ENCODE data around the gene SLC9B1.
"Not testable (repeated sequence)": the region's sequence is repeated elsewhere in the genome, so short reads cannot be mapped to it uniquely, and the experiment has no call there.

Gene SLC9B1

DNA sequence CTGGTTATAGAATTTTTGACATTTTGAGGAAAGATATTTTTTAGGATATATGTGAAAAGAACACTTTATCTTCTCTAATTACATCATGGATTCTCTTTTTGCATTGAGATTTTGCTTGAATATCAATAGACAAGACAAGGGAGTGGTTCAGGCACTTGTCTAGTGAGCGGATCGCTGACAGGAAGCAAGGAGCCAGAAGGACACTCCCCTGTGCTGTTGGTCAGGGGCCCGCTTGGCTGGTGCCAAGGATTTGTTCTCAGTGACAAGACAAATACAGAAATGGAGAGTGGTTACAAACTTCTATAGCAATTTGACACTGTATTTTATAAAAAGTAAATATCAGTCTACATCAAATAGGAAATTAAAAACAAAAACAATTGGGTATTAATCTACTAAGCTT lies 60.0 kb downstream of the SLC9B1 start:
- CTCF ChIA-PET, result no interaction called here
- no peak overlapping the region for H3K4me3 ChIP-seq (ENCODE audit: low read depth, low read length)
- POLR2A ChIA-PET, result no interaction called here
- no peak for DNase-seq (ENCODE audit: low read depth, low spot score)
- TF ChIP-seq, protein P1, sequence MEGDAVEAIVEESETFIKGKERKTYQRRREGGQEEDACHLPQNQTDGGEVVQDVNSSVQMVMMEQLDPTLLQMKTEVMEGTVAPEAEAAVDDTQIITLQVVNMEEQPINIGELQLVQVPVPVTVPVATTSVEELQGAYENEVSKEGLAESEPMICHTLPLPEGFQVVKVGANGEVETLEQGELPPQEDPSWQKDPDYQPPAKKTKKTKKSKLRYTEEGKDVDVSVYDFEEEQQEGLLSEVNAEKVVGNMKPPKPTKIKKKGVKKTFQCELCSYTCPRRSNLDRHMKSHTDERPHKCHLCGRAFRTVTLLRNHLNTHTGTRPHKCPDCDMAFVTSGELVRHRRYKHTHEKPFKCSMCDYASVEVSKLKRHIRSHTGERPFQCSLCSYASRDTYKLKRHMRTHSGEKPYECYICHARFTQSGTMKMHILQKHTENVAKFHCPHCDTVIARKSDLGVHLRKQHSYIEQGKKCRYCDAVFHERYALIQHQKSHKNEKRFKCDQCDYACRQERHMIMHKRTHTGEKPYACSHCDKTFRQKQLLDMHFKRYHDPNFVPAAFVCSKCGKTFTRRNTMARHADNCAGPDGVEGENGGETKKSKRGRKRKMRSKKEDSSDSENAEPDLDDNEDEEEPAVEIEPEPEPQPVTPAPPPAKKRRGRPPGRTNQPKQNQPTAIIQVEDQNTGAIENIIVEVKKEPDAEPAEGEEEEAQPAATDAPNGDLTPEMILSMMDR (IDR thresholded peaks at IDR 0.05; ENCODE audit: insufficient read depth, low read length, missing control alignments), result no peak

GRCh38 chr4:102945066-102945465 lies 74.4 kb downstream of the SLC9B1 start:
- no peak overlapping the region for H3K4me3 ChIP-seq (ENCODE audit: low read depth, low read length)
- TF ChIP-seq, protein P1 (IDR thresholded peaks at IDR 0.05; ENCODE audit: insufficient read depth, low read length, missing control alignments), result no peak
- DNase-seq (ENCODE audit: low read depth, low spot score), result no peak
- POLR2A ChIA-PET, result no interaction called here
- CTCF ChIA-PET, result no interaction called here

DNA sequence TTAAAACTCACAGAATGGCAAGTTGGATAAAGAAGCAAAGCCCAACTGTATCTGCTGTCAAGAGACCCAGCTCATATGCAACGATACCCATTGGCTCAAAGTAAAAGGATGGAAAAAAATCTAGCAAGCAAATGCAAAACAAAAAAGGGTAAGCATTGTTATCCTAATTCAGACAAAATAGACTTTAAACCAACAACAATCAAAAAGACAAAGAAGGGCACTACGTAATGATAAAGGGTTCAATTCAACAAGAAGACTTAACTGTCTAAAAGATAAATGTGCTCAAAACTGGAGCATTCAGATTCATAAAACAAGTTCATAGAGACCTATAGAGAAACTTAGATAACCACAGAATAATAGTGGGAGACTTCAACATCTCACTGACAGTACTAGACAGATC lies 81.4 kb downstream of the SLC9B1 start:
- POLR2A ChIA-PET, CTCF ChIA-PET: not testable (repeated sequence)

DNA sequence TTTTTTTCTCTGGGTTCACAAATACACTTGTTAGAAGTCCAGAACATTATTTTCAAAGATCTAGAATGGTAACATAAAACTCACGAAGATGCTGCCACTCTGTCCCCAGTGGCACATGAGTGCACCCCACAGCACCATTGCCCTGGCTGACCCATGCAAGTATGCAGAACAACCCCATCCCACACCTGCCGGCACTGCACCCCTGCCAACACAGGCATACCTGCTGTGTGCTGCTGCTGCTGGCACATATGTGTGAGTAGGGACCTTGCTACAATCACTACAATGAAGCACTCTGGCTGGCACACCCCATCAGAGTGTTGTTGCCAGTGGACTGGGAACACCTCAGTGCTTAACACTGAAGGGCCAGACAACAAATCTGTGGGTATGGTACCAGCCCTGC lies 83.8 kb downstream of the SLC9B1 start:
- no peak for DNase-seq (ENCODE audit: low read depth, low spot score)
- no peak overlapping the region for H3K4me3 ChIP-seq (ENCODE audit: low read depth, low read length)
- TF ChIP-seq, protein P1 (IDR thresholded peaks at IDR 0.05; ENCODE audit: insufficient read depth, low read length, missing control alignments), result no peak
- CTCF ChIA-PET, result no interaction called here
- POLR2A ChIA-PET, result no interaction called here

More for the DNA sequence above, 81.4 kb downstream of the SLC9B1 start:
- DNase-seq (ENCODE audit: low read depth, low spot score); H3K4me3 ChIP-seq (ENCODE audit: low read depth, low read length): not testable (repeated sequence)

DNA sequence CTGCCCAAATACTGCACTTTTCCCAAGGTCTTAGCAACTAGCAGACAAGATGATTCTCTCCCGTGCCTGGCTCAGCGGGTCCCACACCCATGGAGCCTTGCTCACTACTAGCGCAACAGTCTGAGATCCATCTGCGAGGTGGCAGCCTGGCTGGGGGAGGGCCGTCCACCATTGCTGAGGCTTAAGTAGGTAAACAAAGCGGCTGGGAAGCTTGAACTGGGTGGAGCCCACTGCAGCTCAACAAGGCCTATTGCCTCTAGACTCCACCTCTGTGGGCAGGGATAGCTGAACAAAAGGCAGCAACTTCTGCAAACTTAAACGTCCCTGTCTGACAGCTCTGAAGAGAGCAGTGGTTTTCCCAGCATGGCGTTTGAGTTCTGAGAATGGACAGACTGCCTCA lies 99.8 kb downstream of the SLC9B1 start:
- DNase-seq (ENCODE audit: low read depth, low spot score); H3K4me3 ChIP-seq (ENCODE audit: low read depth, low read length); POLR2A ChIA-PET; CTCF ChIA-PET: not testable (repeated sequence)

GRCh38 chr4:102918859-102919258 lies 100.6 kb downstream of the SLC9B1 start:
- H3K4me3 ChIP-seq (ENCODE audit: low read depth, low read length), result no peak overlapping the region
- ChIA-PET CTCF (no interaction called here), POLR2A (no interaction called here)
- TF ChIP-seq, protein P1 (IDR thresholded peaks at IDR 0.05; ENCODE audit: insufficient read depth, low read length, missing control alignments), result no peak
- DNase-seq (ENCODE audit: low read depth, low spot score), result no peak

GRCh38 chr4:102901804-102902203 lies 117.7 kb downstream of the SLC9B1 start:
- no peak overlapping the region for H3K4me3 ChIP-seq (ENCODE audit: low read depth, low read length)
- DNase-seq (ENCODE audit: low read depth, low spot score), result no peak
- ChIA-PET CTCF (no interaction called here), POLR2A (no interaction called here)
- TF ChIP-seq, protein P1 (IDR thresholded peaks at IDR 0.05; ENCODE audit: insufficient read depth, low read length, missing control alignments), result no peak

GRCh38 chr4:102897610-102898009 lies 121.9 kb downstream of the SLC9B1 start:
- H3K4me3 ChIP-seq (ENCODE audit: low read depth, low read length); DNase-seq (ENCODE audit: low read depth, low spot score); CTCF ChIA-PET; POLR2A ChIA-PET: not testable (repeated sequence)

DNA sequence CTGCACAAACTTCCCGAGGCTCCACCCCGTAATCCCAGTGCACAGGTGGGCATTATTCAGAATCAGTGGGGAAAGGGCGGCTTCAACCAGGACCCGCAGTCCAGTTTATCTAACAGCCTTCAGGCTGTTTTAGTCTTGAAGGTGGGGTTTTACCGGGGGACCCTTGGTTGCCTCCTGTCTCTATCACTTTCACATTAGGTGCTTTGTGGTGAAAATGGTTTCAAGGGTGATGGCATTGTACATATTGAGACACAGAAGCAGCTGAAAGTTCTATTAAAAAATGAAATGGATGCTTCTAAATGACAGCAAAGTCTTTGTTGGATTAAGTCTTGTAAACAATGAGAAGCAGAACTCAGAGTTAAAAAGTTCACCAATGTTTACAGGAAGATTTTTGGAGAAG lies 123.0 kb downstream of the SLC9B1 start:
- DNase-seq (ENCODE audit: low read depth, low spot score); CTCF ChIA-PET; H3K4me3 ChIP-seq (ENCODE audit: low read depth, low read length); POLR2A ChIA-PET: not testable (repeated sequence)

DNA sequence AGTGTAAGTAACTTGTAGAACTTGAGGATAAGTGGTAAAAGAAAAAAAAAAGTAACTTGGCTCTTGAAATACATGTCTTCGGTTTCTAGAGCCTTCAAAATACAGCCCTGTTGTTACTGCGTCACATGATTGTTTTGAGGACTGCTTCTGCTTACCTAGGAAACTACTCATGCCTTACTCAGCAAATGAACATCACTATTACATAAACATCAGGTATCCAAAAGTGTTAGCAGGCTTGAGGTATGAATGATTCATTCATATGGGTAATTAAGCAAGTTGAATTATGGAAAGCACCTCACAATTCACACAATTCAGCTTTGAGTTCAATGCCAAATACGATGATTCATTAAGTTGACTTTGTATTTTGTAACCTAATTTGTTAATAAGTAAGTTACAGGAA lies 129.6 kb downstream of the SLC9B1 start:
- POLR2A ChIA-PET; CTCF ChIA-PET; H3K4me3 ChIP-seq (ENCODE audit: low read depth, low read length); DNase-seq (ENCODE audit: low read depth, low spot score): not testable (repeated sequence)

DNA sequence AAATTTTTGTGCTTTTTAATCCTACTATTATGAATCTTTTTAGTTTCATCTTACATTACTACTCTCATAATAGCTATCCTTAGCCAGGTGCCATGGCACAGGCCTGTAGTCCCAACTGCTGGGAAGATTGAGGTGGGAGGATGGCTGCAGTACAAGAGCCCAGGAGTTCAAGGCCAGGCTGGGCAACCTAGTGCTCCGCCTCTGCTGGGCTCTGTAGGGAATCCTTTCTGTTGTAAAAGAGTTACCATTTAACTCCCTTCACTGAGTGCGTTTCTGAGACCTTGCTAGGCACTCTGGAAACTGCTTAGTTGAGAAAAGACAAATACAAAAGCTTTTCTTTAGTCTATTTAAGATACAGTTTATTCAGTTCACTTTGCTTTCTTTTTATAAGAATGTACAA lies 130.9 kb downstream of the SLC9B1 start:
- POLR2A ChIA-PET; DNase-seq (ENCODE audit: low read depth, low spot score); CTCF ChIA-PET; H3K4me3 ChIP-seq (ENCODE audit: low read depth, low read length): not testable (repeated sequence)

All from AG04449 (cell line).